Measurements from ENCODE around the gene AHSG. TPM values are rescaled to one million over a fixed set of nuclear protein-coding genes. Genes with fewer than 3 reads are reported as not detected.

Gene AHSG
- total RNA-seq, 4 donors from 2014 or later, result not detected

DNA sequence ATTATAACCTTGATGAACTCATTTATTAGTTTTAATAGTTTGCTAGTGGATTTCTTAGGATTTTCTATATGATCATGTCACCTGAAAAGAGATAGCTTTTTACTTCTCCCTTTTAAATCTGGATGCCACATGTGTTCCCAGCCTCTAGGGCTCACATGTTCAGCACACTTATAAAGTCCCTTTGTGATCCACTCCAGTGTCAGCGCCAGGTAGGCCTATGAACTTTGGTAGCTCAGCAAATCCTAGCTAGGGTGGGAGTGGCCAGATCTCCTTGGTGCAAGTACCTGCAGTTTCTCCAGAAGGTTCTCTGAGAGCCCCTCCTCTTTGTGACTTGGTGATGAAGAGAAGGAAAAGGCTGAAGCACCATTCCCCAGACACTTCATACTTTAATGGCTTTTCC lies 36.0 kb downstream of the AHSG start:
- no peak for TF ChIP-seq POLR2A (IDR thresholded peaks at IDR 0.05)
- no peak for TF ChIP-seq CTCF (IDR thresholded peaks at IDR 0.05)
- H3K36me3 ChIP-seq, result no peaks in the 10 kb centered on the region
- WGBS, 2 donors, result 91 to 100% methylated on average over 1 of the region's 1 CpG
- no peak overlapping the region for H3K4me3 ChIP-seq
- DNase-seq, result no peak
- no peaks in the 10 kb centered on the region for H3K9me3 ChIP-seq
- intact Hi-C loops (cut with DNase I), result no loop called here
- peaks cover 0 to 22% (median 6%) of the 10 kb centered on the region in 3 donors for H3K4me1 ChIP-seq
- H3K27me3 ChIP-seq, result no peaks in the 10 kb centered on the region
- no peak overlapping the region for H3K27ac ChIP-seq

DNA sequence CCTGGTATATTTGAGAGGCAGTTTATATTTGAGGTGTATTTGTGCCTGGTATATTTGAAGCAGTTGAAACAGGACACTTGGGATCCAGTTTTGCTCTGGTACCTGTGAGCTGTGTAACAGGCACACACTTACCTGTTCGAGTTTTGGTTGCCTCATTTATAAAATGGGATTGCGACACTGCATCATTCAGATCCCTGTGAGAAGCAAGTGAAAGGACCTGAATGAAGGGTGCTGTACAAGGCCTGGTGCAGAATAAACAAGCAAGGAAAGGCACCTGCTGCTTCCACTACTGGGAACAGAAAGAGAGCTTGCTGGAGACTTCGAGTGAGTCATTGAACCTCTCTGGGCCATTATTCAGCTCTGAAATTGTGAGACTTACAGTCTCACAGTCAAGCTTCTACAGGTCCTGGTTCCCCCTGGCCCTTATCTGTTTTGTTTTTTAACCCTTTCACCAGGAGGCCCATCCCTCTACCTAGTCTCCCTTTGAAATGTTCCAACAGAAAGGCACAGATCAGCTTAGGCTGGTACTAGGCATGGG lies 38.9 kb downstream of the AHSG start:
- H3K27me3 ChIP-seq, result no peaks in the 10 kb centered on the region
- H3K27ac ChIP-seq, result peak overlapping the region in 1 of 4 donors; percentile 16
- peaks cover 0 to 7% (median 0%) of the 10 kb centered on the region in 3 donors for H3K4me1 ChIP-seq
- no peak for TF ChIP-seq CTCF (IDR thresholded peaks at IDR 0.05)
- TF ChIP-seq POLR2A (IDR thresholded peaks at IDR 0.05), result no peak
- no peak overlapping the region for H3K4me3 ChIP-seq
- H3K36me3 ChIP-seq, result no peaks in the 10 kb centered on the region
- intact Hi-C loops (cut with DNase I), result no loop called here
- H3K9me3 ChIP-seq, result no peaks in the 10 kb centered on the region
- WGBS, 2 donors, result 47 to 64% methylated on average over 3 of the region's 3 CpGs
- DNase-seq, result no peak

- Histone ChIP-seq H3K4me1 (peaks cover 0 to 7% (median 0%) of the 10 kb centered on the region in 3 donors), H3K36me3 (no peaks in the 10 kb centered on the region), H3K4me3 (no peak overlapping the region), H3K27me3 (no peaks in the 10 kb centered on the region), H3K9me3 (no peaks in the 10 kb centered on the region), H3K27ac (no peak overlapping the region)
- TF ChIP-seq POLR2A (IDR thresholded peaks at IDR 0.05), result no peak
- TF ChIP-seq CTCF (IDR thresholded peaks at IDR 0.05), result no peak
- no peak for DNase-seq
- intact Hi-C loops (cut with DNase I), result no loop called here
- 76 to 88% methylated on average over 7 of the region's 7 CpGs for WGBS, 2 donors
Measured at GRCh38 chr3:186653080-186653707, 40.3 kb downstream of the AHSG start.

DNA sequence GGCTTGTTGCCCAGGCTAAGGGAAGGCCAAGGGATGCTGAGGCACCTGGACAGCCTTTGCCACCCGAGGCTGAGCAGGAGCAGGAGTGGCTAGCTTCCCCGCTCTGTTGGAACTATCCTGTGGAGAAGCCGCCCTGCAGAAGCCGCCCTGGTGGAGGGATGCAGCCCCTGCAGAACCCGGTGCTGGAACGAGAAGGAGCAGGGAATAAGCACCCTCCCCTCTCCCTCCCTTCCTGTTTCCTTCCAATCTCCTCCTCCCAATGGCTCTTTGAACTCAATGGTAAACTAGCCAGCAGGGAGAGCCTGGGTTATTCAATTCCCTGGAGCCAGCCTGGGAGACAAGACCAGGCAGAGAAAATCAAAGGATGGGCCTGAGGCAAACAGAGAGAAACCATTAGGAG lies 41.1 kb downstream of the AHSG start:
- TF ChIP-seq CTCF (IDR thresholded peaks at IDR 0.05) (peak in 1 of 6 experiments; percentile 17), POLR2A (IDR thresholded peaks at IDR 0.05) (no peak)
- no peak for DNase-seq
- Histone ChIP-seq H3K9me3 (no peaks in the 10 kb centered on the region), H3K4me3 (no peak overlapping the region), H3K27me3 (no peaks in the 10 kb centered on the region), H3K36me3 (no peaks in the 10 kb centered on the region), H3K27ac (no peak overlapping the region), H3K4me1 (peaks cover 0 to 7% (median 0%) of the 10 kb centered on the region in 3 donors)
- 30 to 53% methylated on average over 6 of the region's 6 CpGs for WGBS, 2 donors
- intact Hi-C loops (cut with DNase I), result no loop called here

DNA sequence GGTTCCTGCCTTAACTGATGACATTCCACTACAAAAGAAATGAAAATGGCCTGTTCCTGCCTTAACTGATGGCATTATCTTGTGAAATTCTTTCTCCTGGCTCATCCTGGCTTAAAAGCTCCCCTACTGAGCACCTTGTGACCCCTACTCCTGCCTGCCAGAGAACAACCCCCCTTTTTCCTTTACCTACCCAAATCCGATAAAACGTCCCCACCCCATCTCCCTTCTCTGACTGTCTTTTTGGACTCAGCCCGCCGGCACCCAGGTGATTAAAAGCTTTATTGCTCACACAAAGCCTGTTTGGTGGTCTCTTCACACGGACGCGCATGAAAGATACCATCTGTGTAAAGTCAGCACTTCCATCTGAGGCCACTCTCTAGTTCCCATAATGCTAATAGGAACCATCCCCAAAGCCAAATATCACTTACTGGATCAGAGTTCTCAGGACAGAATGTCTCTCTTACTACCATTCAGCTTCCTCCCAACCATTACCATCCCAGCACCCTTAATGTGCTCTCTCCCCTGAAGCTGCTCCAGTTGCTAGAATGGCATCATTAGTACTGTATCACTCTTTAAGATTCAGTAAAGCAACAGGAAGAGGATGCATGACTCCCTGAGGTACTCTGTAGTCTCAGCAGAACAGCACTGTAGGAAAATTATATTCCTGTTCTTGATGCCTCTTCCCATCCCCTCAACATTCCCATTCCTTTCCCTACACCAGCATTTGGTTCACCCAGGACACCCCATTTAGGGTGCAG lies 50.7 kb downstream of the AHSG start:
- no peak overlapping the region for H3K27ac ChIP-seq
- no peak for DNase-seq
- WGBS, 2 donors, result 48 to 71% methylated on average over 7 of the region's 7 CpGs
- intact Hi-C loops (cut with DNase I), result no loop called here
- no peak overlapping the region for H3K4me3 ChIP-seq
- H3K9me3 ChIP-seq, result no peaks in the 10 kb centered on the region
- H3K27me3 ChIP-seq, result peaks cover 0 to 14% (median 0%) of the 10 kb centered on the region in 4 donors
- TF ChIP-seq CTCF (IDR thresholded peaks at IDR 0.05) (no peak), POLR2A (IDR thresholded peaks at IDR 0.05) (no peak)
- no peaks in the 10 kb centered on the region for H3K4me1 ChIP-seq
- H3K36me3 ChIP-seq, result no peaks in the 10 kb centered on the region
